Lung (tissue), 12 donors: Measurements from ENCODE around the gene NKAIN2. TPM values are rescaled to one million over a fixed set of nuclear protein-coding genes. Genes with fewer than 3 reads are reported as not detected.

Source experiments
- ATAC-seq: fragments of 200-7000 bp; cut with Tn5 transposase; one replicate; pipeline ENCODE4 v1.9.1; 2020; ENCODE audit warnings: moderate number of reproducible peaks; ENCODE audit not compliant: insufficient read depth, low FRiP score
- DNase-seq, 3 donors: peaks; one replicate each; pipeline ENCODE4 v3.0.0-alpha.2; 2013 to 2017
- H3K27ac ChIP-seq, 2 donors: one replicate each; pipeline ENCODE4 v1.5.1; 2013; ENCODE audit warnings: mild to moderate bottlenecking in 2 of 2, moderate library complexity in 2 of 2, control low read depth in 1 of 2, inconsistent platforms in 1 of 2, low read depth in 1 of 2, low read length in 1 of 2
- H3K27me3 ChIP-seq, 3 donors: one replicate each; pipeline ENCODE4 v1.5.1; 2013; ENCODE audit warnings: low read length in 2 of 3; ENCODE audit not compliant: control insufficient read depth in 3 of 3, insufficient read depth in 3 of 3
- H3K36me3 ChIP-seq, 4 donors: one replicate each; pipeline ENCODE4 v1.5.1; 2013; ENCODE audit warnings: low read length in 4 of 4, mild to moderate bottlenecking in 1 of 4, moderate library complexity in 1 of 4; ENCODE audit not compliant: control insufficient read depth in 4 of 4, insufficient read depth in 4 of 4
- H3K4me1 ChIP-seq, 5 donors: one replicate each; pipeline ENCODE4 v1.5.1; 2013; ENCODE audit warnings: low read length in 5 of 5, mild to moderate bottlenecking in 2 of 5, moderate library complexity in 1 of 5; ENCODE audit not compliant: control insufficient read depth in 5 of 5, insufficient read depth in 5 of 5
- H3K4me3 ChIP-seq: one replicate; pipeline ENCODE4 v1.5.1; 2013; ENCODE audit warnings: mild to moderate bottlenecking, control low read depth, moderate library complexity
- H3K9ac ChIP-seq, 2 donors: one replicate each; pipeline ENCODE4 v1.5.1; 2013; ENCODE audit warnings: low read length in 2 of 2, control low read depth in 1 of 2; ENCODE audit not compliant: insufficient read depth in 1 of 2
- H3K9me3 ChIP-seq, 4 donors: one replicate each; pipeline ENCODE4 v1.5.1; 2013; ENCODE audit warnings: low read length in 3 of 4, mild to moderate bottlenecking in 1 of 4, moderate library complexity in 1 of 4; ENCODE audit not compliant: control insufficient read depth in 4 of 4, insufficient read depth in 3 of 4
- CTCF ChIP-seq: IDR thresholded peaks from 2 replicates; pipeline ENCODE4 v1.5.1; 2012; ENCODE audit warnings: mild to moderate bottlenecking; ENCODE audit errors: control extremely low read depth, extremely low read depth
- WGBS, 2 donors: extraction: QIAGEN DNeasy Blood & Tissue Kit; methylation state at CpG; one replicate each; pipeline ENCODE4 v1.1.7; 2013; 5-methylcytosine and 5-hydroxymethylcytosine counted together
- polyA plus RNA-seq, 2 donors: library from polyadenylated mRNA; stranded (reverse); fragments of 200-250 nt; gene quantifications; one replicate each; pipeline ENCODE4 v1.2.1, GENCODE V29; 2013
- total RNA-seq, 2 donors: library from RNA; depleted of rRNA in 1 of 2; stranded (reverse); fragments of >200 nt in 1 of 2; gene quantifications; one replicate each; pipeline ENCODE4 v1.2.1, GENCODE V29; 2014 to 2021
- donor health status: control.
- donor health status: control.
- donor health status: Bipolar disorder and iron deficiency.
- donor health status: healthy.
- donor health status: DM: yes; HTN: yes; CAD: no.

NKAIN2 gene
- total and polyA plus RNA-seq, 4 donors = 0.01 to 4.4 TPM; not detected in 2

GRCh38 chr6:124273701-124274100, 470.0 kb downstream of the NKAIN2 start:
- Histone ChIP-seq H3K9ac (no peak overlapping the region), H3K27me3 (no peaks in the 10 kb centered on the region), H3K4me1 (peaks cover 0 to 17% (median 0%) of the 10 kb centered on the region in 5 donors), H3K27ac (no peak overlapping the region), H3K36me3 (no peaks in the 10 kb centered on the region), H3K9me3 (peaks cover 0 to 6% (median 2%) of the 10 kb centered on the region in 4 donors), H3K4me3 (no peak overlapping the region)
- TF ChIP-seq CTCF = no peak
- ATAC-seq (no peak), DNase-seq (no peak)
- 98 to 100% methylated on average over 1 of the region's 1 CpG for WGBS, 2 donors

- no peak for TF ChIP-seq CTCF
- 72 to 82% methylated on average over 2 of the region's 2 CpGs for WGBS, 2 donors
These were observed 478.9 kb downstream of the NKAIN2 start for GRCh38 chr6:124282541-124282940.

GRCh38 chr6:124283486-124283885, 479.8 kb downstream of the NKAIN2 start:
- DNase-seq (peak in 2 of 3 donors; percentile 87 to 88), ATAC-seq (no peak)
- no peak for TF ChIP-seq CTCF
- H3K9me3 ChIP-seq = no peaks in the 10 kb centered on the region
- H3K27me3 ChIP-seq = no peaks in the 10 kb centered on the region
- no peak overlapping the region for H3K9ac ChIP-seq
- 76 to 86% methylated on average over 1 of the region's 1 CpG for WGBS, 2 donors
- peaks cover 0 to 17% (median 0%) of the 10 kb centered on the region in 5 donors for H3K4me1 ChIP-seq
- no peaks in the 10 kb centered on the region for H3K36me3 ChIP-seq
- no peak overlapping the region for H3K27ac ChIP-seq
- no peak overlapping the region for H3K4me3 ChIP-seq

More at GRCh38 chr6:124282541-124282940, 478.9 kb downstream of the NKAIN2 start:
- DNase-seq (peak in 1 of 3 donors; percentile 8), ATAC-seq (no peak)
- Histone ChIP-seq H3K9me3 (no peaks in the 10 kb centered on the region), H3K4me1 (peaks cover 0 to 17% (median 0%) of the 10 kb centered on the region in 5 donors), H3K4me3 (no peak overlapping the region), H3K36me3 (no peaks in the 10 kb centered on the region), H3K9ac (no peak overlapping the region), H3K27me3 (no peaks in the 10 kb centered on the region), H3K27ac (no peak overlapping the region)

GRCh38 chr6:124285146-124285545, 481.5 kb downstream of the NKAIN2 start:
- H3K4me3 ChIP-seq = no peak overlapping the region
- WGBS, 2 donors = 92% methylated on average over 1 of the region's 1 CpG
- ATAC-seq (no peak), DNase-seq (no peak)
- H3K9ac ChIP-seq = no peak overlapping the region
- no peaks in the 10 kb centered on the region for H3K9me3 ChIP-seq
- no peaks in the 10 kb centered on the region for H3K36me3 ChIP-seq
- H3K4me1 ChIP-seq = peaks cover 0 to 17% (median 0%) of the 10 kb centered on the region in 5 donors
- H3K27me3 ChIP-seq = no peaks in the 10 kb centered on the region
- TF ChIP-seq CTCF = no peak
- H3K27ac ChIP-seq = no peak overlapping the region
